ENCODE results near the gene FAM168A.
A peak's percentile ranks its signal among the peaks of the same experiment; 100 is the strongest.

The FAM168A gene

GRCh38 chr11:73597956-73598718 lies at the start of gene FAM168A:
TSS of gene FAM168A (minus strand) at chr11:73598112. CDS start at chr11:73468474, 129,638 bp downstream.
- peak; percentile 98 for DNase-seq

DNA sequence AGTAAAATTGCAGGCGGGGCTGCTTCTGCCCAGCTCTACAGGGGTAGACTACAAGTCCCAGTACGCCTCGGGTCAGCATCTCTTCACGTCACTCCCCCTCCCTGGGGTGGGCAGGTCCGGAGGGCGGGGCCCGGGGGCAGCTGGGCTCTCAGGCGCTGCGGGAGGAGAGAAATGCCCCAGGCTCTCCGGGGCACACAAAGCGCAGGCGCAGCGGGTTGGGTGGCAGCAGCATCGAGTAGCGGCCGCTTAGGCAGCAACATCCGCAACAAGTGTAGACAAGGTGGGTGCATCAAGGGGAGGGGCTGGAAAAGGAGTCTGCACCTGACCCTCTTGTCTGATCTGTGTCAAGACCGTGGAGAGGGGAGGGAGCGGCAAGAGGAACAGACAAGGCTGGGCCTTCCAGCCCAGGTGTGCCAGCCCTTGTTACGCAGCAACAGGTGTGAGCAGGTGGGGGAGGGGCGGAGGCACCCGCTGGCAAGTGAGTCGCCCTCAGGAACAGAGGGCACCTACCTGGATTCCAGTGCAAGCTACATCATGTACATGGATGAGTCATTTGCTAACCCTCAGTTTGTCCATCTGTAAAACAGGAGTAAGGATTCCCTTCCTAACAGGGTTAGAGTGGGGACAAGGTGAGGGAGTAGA lies 49.7 kb upstream of the FAM168A start:
- DNase-seq = peak; percentile 93

DNA sequence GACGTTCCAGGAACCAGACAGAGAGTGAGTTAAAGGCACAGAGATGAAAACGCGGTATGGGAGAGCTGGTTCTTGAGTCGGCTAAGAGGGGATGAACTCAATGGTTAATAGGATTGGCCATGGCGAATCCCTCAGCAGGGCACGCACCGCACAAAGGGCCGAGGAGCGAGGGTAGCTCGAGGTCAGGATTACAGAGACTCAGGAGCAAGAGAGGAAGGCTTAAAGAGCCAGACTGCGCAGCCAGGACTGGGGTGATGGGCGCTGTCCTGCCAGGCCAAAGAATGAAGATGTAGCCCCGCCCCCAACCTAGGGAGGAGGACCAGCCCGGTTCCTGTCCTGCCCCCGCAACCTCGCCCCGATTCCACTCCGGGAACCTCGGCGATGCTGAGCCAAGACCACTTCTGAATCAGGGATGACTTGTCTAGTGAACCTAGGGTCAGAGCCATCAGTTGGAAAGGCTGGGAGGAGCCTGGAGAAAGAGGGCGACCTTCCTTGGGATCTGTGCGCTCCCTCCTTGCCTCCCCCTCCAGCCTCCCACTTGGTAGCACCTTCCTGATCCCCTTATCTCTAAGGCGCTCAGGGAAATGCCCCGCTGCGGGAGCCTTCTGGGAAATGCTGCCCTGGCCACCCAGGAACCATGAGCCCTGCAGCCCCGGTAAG lies 48.2 kb upstream of the FAM168A start, which contains the start of gene PLEKHB1:
Gene PLEKHB1, plus strand, starts transcription at position 610 of the 660 bp plus-strand sequence. Its CDS starts 28 bp downstream, at position 638.
- DNase-seq = no peak

- DNase-seq = no peak
These were observed 47.4 kb upstream of the FAM168A start for GRCh38 chr11:73645121-73645969.

DNA sequence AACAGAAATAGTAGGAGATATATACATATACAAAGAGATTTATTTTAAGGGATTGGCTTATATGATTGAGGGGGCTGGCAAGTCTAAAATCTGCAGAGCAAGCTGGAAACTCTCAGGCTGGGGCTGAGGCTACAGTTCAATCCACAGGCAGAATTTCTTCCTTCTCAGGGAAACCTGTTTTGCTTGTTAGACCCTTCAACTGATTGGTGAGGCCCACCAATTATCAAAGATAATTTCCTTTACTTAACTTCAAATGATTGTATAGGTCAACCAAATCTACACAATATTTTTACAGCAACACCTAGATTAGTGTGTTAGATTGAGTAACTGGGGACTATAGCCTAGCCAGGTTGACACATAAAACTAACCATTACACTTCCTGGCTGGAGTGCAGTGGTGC lies 43.8 kb upstream of the FAM168A start:
- no peak for DNase-seq

- DNase-seq = no peak
These were observed 42.7 kb upstream of the FAM168A start for GRCh38 chr11:73640592-73640991.

DNA sequence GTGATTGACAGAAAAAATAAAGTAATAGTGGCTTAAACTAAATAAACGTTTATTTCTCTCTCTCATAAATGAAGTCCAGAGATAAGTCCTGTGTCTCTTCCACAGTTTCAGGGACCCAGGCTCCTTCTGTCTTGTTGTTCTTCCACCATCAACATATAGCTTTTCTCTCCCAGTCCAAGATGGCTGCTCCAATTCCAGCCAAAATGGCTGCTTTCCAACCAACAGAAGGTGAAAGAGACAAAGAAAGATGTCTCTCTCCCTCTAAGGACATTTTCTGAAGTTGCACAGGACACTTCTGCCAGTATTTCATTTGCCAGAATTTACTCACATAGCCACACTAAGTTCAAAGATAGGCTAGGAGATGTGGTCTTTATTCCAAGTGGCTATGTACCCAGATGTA lies 39.1 kb upstream of the FAM168A start:
- no peak for DNase-seq

- DNase-seq = no peak
These were observed 38.3 kb upstream of the FAM168A start for GRCh38 chr11:73636249-73636648.

- no peak for DNase-seq
These were observed 37.8 kb upstream of the FAM168A start for GRCh38 chr11:73635721-73636120.

- DNase-seq = no peak
These were observed 36.1 kb upstream of the FAM168A start for GRCh38 chr11:73633999-73634398.

GRCh38 chr11:73632996-73633395 lies 35.1 kb upstream of the FAM168A start:
- no peak for DNase-seq

GRCh38 chr11:73629907-73630306 lies 32.0 kb upstream of the FAM168A start:
- DNase-seq = no peak

DNA sequence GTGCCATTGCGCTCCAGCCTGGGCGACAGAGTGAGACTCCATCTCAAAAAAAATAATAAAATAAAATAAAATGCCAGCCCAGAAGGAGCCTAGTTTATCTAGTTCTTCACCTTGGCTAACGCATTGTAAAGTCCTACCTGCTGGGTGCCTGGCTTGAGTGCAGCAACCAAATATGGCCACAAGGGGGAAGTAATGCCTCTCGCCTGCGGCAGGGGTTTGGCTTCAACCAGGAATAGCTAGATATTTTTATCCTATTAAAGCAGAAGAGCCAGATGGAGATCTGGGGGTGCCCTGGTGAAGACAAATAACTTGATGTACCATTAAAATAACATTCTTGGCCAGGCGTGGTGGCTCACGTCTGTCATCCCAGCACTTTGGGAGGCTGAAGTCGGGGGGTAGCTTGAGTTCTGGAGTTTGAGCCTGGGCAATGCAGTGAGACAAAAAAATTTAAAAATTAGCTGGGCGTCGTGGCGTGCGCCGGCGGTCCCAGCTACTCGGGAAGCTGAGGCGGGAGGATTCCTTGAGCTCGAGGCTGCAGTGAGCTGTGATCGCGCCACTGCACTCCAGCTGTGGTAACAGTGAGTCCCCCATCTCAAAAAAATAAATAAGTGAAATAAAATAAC lies 27.9 kb upstream of the FAM168A start:
- peak; percentile 50 for DNase-seq

GRCh38 chr11:73623686-73624085 lies 25.8 kb upstream of the FAM168A start:
- DNase-seq = no peak

DNA sequence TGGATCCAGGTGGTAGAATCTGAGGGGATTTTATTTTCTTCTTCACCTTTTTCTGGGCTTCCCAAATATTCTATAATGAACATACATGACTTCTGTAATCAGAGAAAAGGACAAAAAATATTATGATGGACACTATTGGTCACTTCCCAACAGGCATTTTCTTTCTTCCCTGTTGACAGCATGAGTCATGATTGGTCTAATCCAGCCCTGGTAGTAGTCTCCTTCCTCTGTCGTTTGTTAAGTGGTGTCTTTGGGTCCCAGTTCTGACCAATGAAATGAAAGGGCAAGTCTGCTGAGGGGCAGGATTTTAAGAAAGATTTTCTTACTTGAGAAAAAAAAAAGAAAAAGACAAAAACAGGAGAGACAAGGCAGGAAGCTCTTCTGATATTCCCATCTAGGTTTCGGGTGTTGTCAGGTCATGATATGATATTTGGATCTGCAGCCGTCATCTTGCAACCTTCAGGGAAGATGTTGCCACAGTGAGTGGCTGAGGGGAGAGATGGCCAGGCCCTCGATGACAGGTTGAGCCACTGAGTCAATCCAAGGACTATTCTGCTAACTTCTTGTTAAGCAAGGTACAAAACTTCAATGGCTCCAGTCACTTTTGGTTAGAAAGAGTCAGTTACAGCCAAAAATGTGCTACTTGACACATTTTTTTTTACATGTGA lies 25.1 kb upstream of the FAM168A start:
- no peak for DNase-seq

GRCh38 chr11:73614591-73614990 lies 16.7 kb upstream of the FAM168A start:
- no peak for DNase-seq

- no peak for DNase-seq
These were observed 14.8 kb upstream of the FAM168A start for GRCh38 chr11:73612601-73613140.

DNA sequence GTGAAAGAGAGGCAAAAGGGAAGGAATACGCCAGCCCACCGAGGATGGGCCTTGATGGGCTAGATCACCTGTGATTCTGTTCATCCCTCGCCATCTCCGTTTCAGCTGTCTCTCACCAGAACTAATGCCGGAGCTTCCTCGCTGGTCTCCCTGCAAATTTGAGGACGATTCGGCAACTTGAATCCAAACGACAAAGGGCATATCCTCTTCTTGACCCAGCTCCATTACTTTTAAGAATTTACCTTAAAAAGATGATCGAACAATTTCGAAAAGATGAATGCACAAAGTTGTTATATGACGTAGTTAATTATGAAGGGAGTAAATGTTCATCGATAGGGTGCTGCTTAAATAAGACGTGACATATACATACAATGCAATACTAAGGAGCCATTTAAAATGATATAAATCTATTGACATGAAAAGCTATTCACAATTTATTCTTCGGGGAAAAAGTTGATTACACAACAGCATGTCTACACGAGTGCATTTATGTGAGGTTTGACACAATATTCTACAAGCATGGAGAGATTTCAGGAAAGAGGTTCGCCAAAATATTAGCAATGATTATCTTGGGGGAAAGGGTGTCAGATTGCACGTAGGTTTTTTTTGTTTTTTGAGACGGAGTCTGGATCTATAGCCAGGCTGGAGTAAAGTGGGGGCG lies 937 bp upstream of the FAM168A start:
- peak; percentile 52 for DNase-seq

DNA sequence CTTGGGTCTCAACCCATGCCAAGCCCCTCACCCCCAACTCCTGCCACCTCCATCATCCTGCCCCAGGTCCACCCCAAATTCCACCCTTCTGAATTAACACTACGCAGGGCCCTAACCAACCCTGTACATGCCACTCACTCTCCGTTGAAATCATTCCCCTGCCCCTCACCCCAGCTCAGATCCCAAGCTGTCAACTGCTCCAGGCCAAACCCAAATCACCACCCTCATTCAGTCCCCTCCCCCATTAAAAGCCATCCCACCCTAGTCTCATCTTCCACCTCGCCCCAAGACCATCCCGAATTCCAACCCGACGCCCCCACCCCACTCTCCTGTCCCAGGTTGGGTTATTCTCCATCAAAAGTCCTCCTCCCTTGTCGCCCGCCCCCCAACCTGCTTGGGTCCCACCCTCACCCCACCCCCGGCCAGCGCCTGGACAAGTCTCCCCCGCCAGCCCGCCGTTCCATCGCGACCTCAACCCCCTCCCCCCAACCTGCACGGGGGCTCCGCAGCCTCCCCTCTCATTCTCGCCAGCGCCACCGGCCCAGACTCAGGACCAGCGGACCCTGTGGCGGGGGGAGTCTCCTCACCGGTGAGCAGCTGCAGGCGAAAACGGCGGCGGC lies 466 bp downstream of the FAM168A start:
- no peak for DNase-seq

DNA sequence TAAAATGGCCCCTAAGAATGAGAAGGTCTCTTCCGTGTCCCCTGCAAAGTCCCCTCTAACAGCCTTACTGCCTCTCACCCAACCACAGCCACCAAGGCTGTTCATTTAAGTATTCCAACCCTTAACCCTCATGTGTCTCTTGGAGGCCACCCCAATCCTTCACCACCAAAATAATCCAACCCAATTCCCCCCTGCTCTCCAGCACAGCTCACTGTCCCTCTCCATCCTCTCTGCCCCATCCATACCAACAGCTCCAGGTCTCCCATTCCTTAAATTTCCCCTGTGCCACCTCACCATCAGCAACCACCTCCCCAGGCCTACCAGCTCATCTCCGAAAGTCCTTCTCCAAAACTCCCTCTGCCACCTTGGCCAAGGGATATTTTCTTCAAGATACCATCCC lies 1.4 kb downstream of the FAM168A start:
- no peak for DNase-seq

DNA sequence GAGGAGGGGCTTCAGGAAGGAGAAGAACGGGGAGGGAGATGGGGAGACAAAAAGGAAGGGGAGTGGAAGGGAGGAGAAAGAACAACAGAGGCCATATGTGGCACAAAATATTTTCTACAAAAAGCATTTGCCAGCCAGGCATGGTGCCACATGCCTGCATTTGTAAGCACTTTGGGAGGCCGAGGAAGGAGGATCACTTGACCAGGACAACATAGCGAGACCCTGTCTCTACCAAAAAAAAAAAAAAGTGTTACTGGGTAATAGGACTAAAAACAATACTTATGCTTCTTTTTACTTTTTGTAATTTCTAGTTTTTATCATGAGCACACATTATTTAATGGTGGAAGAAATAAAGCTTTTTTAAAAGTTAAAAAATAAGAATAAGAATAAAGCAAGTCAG lies 5.3 kb downstream of the FAM168A start:
- DNase-seq = no peak
